IMR-90 (cell line): Measurements from ENCODE around the gene TUBGCP3. TPM values are rescaled to one million over a fixed set of nuclear protein-coding genes. Genes with fewer than 3 reads are reported as not detected.

Experiments
- ATAC-seq: fragments of 200-7000 bp; cut with Tn5 transposase; 2 replicates; pipeline ENCODE4 v1.9.1; 2020; ENCODE audit warnings: low read depth, mild to moderate bottlenecking, moderate library complexity
- BruUV-seq: library from RNA; stranded (reverse); fragments of 400-500 nt; replicated peaks from 2 replicates; lab custom pipeline; 2021; lab: Mats Ljungman, UMichigan
- CTCF ChIA-PET: fragments of 300-600 bp; formaldehyde crosslinking; extraction: SDS; loops from one replicate; lab custom pipeline; 2021; ENCODE audit warnings: antibody characterized with exemption; lab: Yijun Ruan, JAX
- POLR2A ChIA-PET: fragments of 300-600 bp; sonication (Branson Sonifier 250); formaldehyde crosslinking; loops from one replicate; lab custom pipeline; 2022; ENCODE audit warnings: antibody characterized with exemption; ENCODE audit not compliant: unreplicated experiment; lab: Charles Lee
- DNase-seq: peaks from one replicate; pipeline ENCODE4 v3.0.0; 2013
- H2AFZ ChIP-seq: replicated peaks from 2 replicates; pipeline ENCODE3; 2013; ENCODE audit warnings: low read length, mild to moderate bottlenecking; ENCODE audit not compliant: poor library complexity
- H2AK5ac ChIP-seq: 2 replicates; pipeline ENCODE4 v1.6.1; 2013; ENCODE audit warnings: low read depth, low read length, inconsistent platforms
- H2AK9ac ChIP-seq: replicated peaks from 2 replicates; pipeline ENCODE3; 2013; ENCODE audit warnings: mild to moderate bottlenecking, low read depth, low read length, moderate library complexity; ENCODE audit not compliant: poor library complexity
- H2BK120ac ChIP-seq: 2 replicates; pipeline ENCODE4 v1.6.1; 2013; ENCODE audit warnings: low read depth, low read length, inconsistent platforms
- H2BK15ac ChIP-seq: 3 replicates; pipeline ENCODE4 v1.6.1; 2013; ENCODE audit warnings: low read depth, low read length, inconsistent platforms
- H2BK20ac ChIP-seq: 2 replicates; pipeline ENCODE4 v1.6.1; 2013; ENCODE audit warnings: low read depth, mild to moderate bottlenecking, inconsistent platforms, low read length, moderate library complexity
- H2BK5ac ChIP-seq: 2 replicates; pipeline ENCODE4 v1.6.1; 2013; ENCODE audit warnings: mild to moderate bottlenecking, low read depth, low read length, inconsistent platforms; ENCODE audit not compliant: poor library complexity, severe bottlenecking
- H3K14ac ChIP-seq: replicated peaks from 2 replicates; pipeline ENCODE4 v1.6.1; 2013; ENCODE audit warnings: low read depth, low read length, inconsistent platforms
- H3K18ac ChIP-seq: 2 replicates; pipeline ENCODE4 v1.6.1; 2013; ENCODE audit warnings: low read depth, low read length, control low read depth
- H3K23ac ChIP-seq: 2 replicates; pipeline ENCODE4 v1.6.1; 2013; ENCODE audit warnings: low read depth, low read length, inconsistent platforms
- H3K27ac ChIP-seq: 2 replicates; pipeline ENCODE4 v1.5.1; 2013; ENCODE audit warnings: mild to moderate bottlenecking, control low read depth, low read length; ENCODE audit not compliant: insufficient read depth
- H3K27me3 ChIP-seq: 2 replicates; pipeline ENCODE4 v1.6.1; 2013; ENCODE audit warnings: low read length; ENCODE audit not compliant: control insufficient read depth, insufficient read depth
- H3K36me3 ChIP-seq: 2 replicates; pipeline ENCODE4 v1.6.1; 2013; ENCODE audit warnings: low read length, mixed read lengths; ENCODE audit not compliant: control insufficient read depth, insufficient read depth
- H3K4ac ChIP-seq: 2 replicates; pipeline ENCODE4 v1.6.1; 2013; ENCODE audit warnings: low read depth, low read length, inconsistent platforms
- H3K4me1 ChIP-seq: 2 replicates; pipeline ENCODE4 v1.6.1; 2013; ENCODE audit warnings: low read length, mixed read lengths; ENCODE audit not compliant: control insufficient read depth, insufficient read depth
- H3K4me2 ChIP-seq: 2 replicates; pipeline ENCODE4 v1.6.1; 2013; ENCODE audit warnings: low read depth, mild to moderate bottlenecking, control low read depth, low read length, moderate library complexity
- H3K4me3 ChIP-seq: 2 replicates; pipeline ENCODE4 v1.5.1; 2013; ENCODE audit warnings: low read depth, mild to moderate bottlenecking, control low read depth, low read length, moderate library complexity; ENCODE audit not compliant: insufficient read depth
- H3K56ac ChIP-seq: 2 replicates; pipeline ENCODE4 v1.6.1; 2013; ENCODE audit warnings: low read length, inconsistent platforms; ENCODE audit not compliant: insufficient read depth; ENCODE audit errors: extremely low read depth
- H3K79me1 ChIP-seq, 2 experiments: 2 replicates each; pipeline ENCODE4 v1.6.1; 2013; ENCODE audit warnings: low read length in 2 of 2, inconsistent platforms in 1 of 2, low read depth in 1 of 2
- H3K9ac ChIP-seq: 2 replicates; pipeline ENCODE4 v1.6.1; 2013; ENCODE audit warnings: low read depth, low read length, control low read depth
- H3K9me1 ChIP-seq: 2 replicates; pipeline ENCODE4 v1.6.1; 2013; ENCODE audit warnings: low read length, inconsistent platforms; ENCODE audit not compliant: insufficient read depth
- H3K9me3 ChIP-seq: 2 replicates; pipeline ENCODE4 v1.6.1; 2013; ENCODE audit warnings: low read length; ENCODE audit not compliant: control insufficient read depth, insufficient read depth
- H4K20me1 ChIP-seq: 2 replicates; pipeline ENCODE4 v1.6.1; 2013; ENCODE audit warnings: low read length, inconsistent platforms; ENCODE audit not compliant: insufficient read depth
- H4K5ac ChIP-seq: 2 replicates; pipeline ENCODE4 v1.6.1; 2013; ENCODE audit warnings: mild to moderate bottlenecking, low read depth, low read length, control low read depth
- H4K8ac ChIP-seq, 2 experiments: 2 replicates each; pipeline ENCODE4 v1.6.1; 2013; ENCODE audit warnings: low read depth in 2 of 2, low read length in 2 of 2, control low read depth in 1 of 2, inconsistent platforms in 1 of 2
- H4K91ac ChIP-seq: 2 replicates; pipeline ENCODE4 v1.6.1; 2013; ENCODE audit warnings: low read depth, low read length, inconsistent platforms; ENCODE audit not compliant: insufficient read depth
- BHLHE40 ChIP-seq: fragments of 150-350 bp; IDR thresholded peaks from 2 replicates; pipeline ENCODE4 v1.6.1; 2016; ENCODE audit warnings: mild to moderate bottlenecking, low read depth, low read length
- CEBPB ChIP-seq: IDR thresholded peaks from 2 replicates; pipeline ENCODE4 v1.6.1; 2012; ENCODE audit warnings: low read depth, low read length, improper control_type of control experiment
- CTCF ChIP-seq: conservative IDR thresholded peaks from 2 replicates; pipeline ENCODE4 v1.5.1; 2012; ENCODE audit warnings: mild to moderate bottlenecking, low read depth, low read length, improper control_type of control experiment
- FOS ChIP-seq: fragments of 150-350 bp; IDR thresholded peaks from 2 replicates; pipeline ENCODE4 v1.6.1; 2016; ENCODE audit warnings: low read depth, low read length
- MXI1 ChIP-seq: IDR thresholded peaks from 2 replicates; pipeline ENCODE4 v1.6.1; 2012; ENCODE audit warnings: low read depth, mild to moderate bottlenecking, low read length, moderate library complexity, borderline replicate concordance
- SMC3 ChIP-seq: fragments of 150-350 bp; IDR thresholded peaks from 2 replicates; pipeline ENCODE4 v1.6.1; 2016; ENCODE audit warnings: low read depth, mild to moderate bottlenecking, antibody characterized with exemption, low read length, moderate library complexity
- WGBS, 2 experiments: methylation state at CpG; one replicate each; pipeline versions ENCODE4 v1.1.5 to v1.1.7; 2013; ENCODE audit warnings: missing lambda C conversion rate in 2 of 2; ENCODE audit not compliant: insufficient read length in 1 of 2; ENCODE audit errors: extremely low coverage in 2 of 2; 5-methylcytosine and 5-hydroxymethylcytosine counted together
- dilution Hi-C: fragments of 300-500 bp; cut with HindIII; formaldehyde crosslinking; loops from one replicate; pipeline ENCODE4 v1.14.3; 2018; ENCODE audit warnings: low sequenced_read_pairs; ENCODE audit not compliant: unreplicated experiment
- in situ Hi-C: fragments of 300-500 bp; cut with MboI; formaldehyde crosslinking; loops from 3 replicates; pipeline ENCODE4 v1.14.3; 2019; ENCODE audit warnings: low sequenced_read_pairs, inconsistent platforms, mixed read lengths
- intact Hi-C: fragments of 100-400 bp; cut with micrococcal nuclease; formaldehyde crosslinking; loops from 2 replicates; pipeline ENCODE4 v1.10.0; 2022
- polyA plus RNA-seq, 3 experiments: library from polyadenylated mRNA; depleted of rRNA; stranded (reverse); fragments of >200 nt; gene quantifications; 2 replicates each; pipeline ENCODE4 v1.2.3, GENCODE V29; 2012; ENCODE audit warnings: low replicate concordance in 1 of 3
- total RNA-seq: library from RNA; depleted of rRNA; stranded (reverse); fragments of >200 nt; gene quantifications from 2 replicates; pipeline ENCODE4 v1.2.3, GENCODE V29; 2012

TUBGCP3 gene
- total and polyA plus RNA-seq, 2 of the 4 experiments (the other 2 are of a cell fraction) = 16.0 to 17.8 TPM

- dilution Hi-C loops = no loop called here
- Histone ChIP-seq H2BK5ac (no peak overlapping the region), H2AFZ (no peak overlapping the region), H4K8ac (no peak overlapping the region), H3K4ac (no peak overlapping the region), H3K9ac (no peak overlapping the region), H3K4me3 (no peak overlapping the region), H3K4me2 (no peak overlapping the region), H3K23ac (no peak overlapping the region), H2BK120ac (no peak overlapping the region), H3K27ac (no peak overlapping the region), H3K18ac (no peak overlapping the region), H2AK9ac (no peak overlapping the region), H2BK15ac (no peak overlapping the region), H3K79me1 (peaks cover 24 to 43% of the 10 kb centered on the region in 2 experiments), H3K9me1 (peaks cover 12% of the 10 kb centered on the region), H2AK5ac (no peak overlapping the region), H4K91ac (no peak overlapping the region), H3K9me3 (no peaks in the 10 kb centered on the region), H3K14ac (no peak overlapping the region), H2BK20ac (no peak overlapping the region), H3K36me3 (peaks cover 21% of the 10 kb centered on the region), H3K27me3 (no peaks in the 10 kb centered on the region), H3K56ac (no peak overlapping the region), H3K4me1 (no peaks in the 10 kb centered on the region), H4K5ac (no peak overlapping the region), H4K20me1 (peaks cover 9% of the 10 kb centered on the region)
- DNase-seq (no peak), ATAC-seq (no peak)
- intact Hi-C loops = no loop called here
- no TSS peak for BruUV-seq
- TF ChIP-seq CEBPB (no peak), MXI1 (no peak), CTCF (no peak), FOS (no peak), BHLHE40 (no peak), SMC3 (no peak)
- 96% methylated on average over 5 of the region's 10 CpGs; no CpG with 5 or more reads in 1 of the 2 experiments for WGBS, 2 experiments
- CTCF ChIA-PET = no interaction called here
- in situ Hi-C loops = no loop called here
- POLR2A ChIA-PET = no interaction called here
Measured at GRCh38 chr13:112561478-112561877, 26.5 kb downstream of the TUBGCP3 start.
